IPS-20b (cell line): Measurements from ENCODE around the gene CHID1.

Experiments
- H3K27ac ChIP-seq: one replicate; pipeline ENCODE4 v1.5.1; 2013; ENCODE audit warnings: low read length
- H3K27me3 ChIP-seq: 2 replicates; pipeline ENCODE4 v1.6.1; 2013; ENCODE audit warnings: mild to moderate bottlenecking, low read length, inconsistent platforms; ENCODE audit not compliant: insufficient read depth
- H3K36me3 ChIP-seq: 2 replicates; pipeline ENCODE4 v1.6.1; 2013; ENCODE audit warnings: low read depth, mild to moderate bottlenecking, inconsistent platforms, low read length, moderate library complexity; ENCODE audit not compliant: insufficient read depth
- H3K4me1 ChIP-seq: 2 replicates; pipeline ENCODE4 v1.6.1; 2013; ENCODE audit warnings: mild to moderate bottlenecking, control low read depth, inconsistent platforms, low read length, moderate library complexity; ENCODE audit not compliant: insufficient read depth
- H3K4me3 ChIP-seq: 2 replicates; pipeline ENCODE4 v1.5.1; 2013; ENCODE audit warnings: mild to moderate bottlenecking, low read length, inconsistent platforms
- H3K9ac ChIP-seq: 2 replicates; pipeline ENCODE4 v1.6.1; 2013; ENCODE audit warnings: low read depth, mild to moderate bottlenecking, inconsistent platforms, low read length, moderate library complexity
- H3K9me3 ChIP-seq: 2 replicates; pipeline ENCODE4 v1.6.1; 2013; ENCODE audit warnings: mild to moderate bottlenecking, low read depth, low read length, inconsistent platforms; ENCODE audit not compliant: insufficient read depth

Gene CHID1

DNA sequence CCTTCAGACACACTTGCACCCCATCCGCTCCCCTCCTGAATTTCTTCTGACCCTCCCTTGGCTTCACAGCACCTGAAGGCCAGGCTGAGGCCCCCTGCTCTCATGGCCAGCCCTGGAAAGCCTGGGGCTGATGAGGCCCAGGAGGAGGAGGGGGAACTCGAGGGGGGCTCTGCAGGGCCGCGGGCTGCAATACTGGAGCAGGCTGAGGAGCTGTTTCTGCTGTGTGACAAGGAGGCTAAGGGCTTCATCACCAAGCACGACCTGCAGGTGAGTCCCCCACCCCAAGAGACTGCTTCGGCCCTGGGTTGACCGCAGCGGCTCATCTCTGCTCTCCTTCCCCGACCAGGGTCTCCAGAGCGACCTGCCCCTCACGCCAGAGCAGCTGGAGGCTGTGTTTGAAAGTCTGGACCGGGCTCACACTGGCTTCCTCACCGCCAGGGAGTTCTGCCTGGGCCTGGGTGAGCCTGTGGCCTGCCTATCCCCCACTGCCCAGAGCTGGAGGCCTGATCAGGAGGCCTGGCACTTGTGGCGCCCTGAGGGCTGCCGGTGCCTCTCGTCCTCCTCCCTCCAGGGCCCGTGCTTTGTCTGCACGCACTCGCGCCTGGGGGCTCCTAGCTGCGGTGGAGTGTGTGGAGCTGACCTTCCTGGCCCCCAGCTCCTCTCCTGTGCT, 82.0 kb downstream of the CHID1 start:
- H3K4me3 ChIP-seq = peak overlapping the region; percentile 56; the same call in 1 of the 2 replicates
- H3K9me3 ChIP-seq = no peaks in the 10 kb centered on the region
- peaks cover 76% of the 10 kb centered on the region for H3K27me3 ChIP-seq
- H3K4me1 ChIP-seq = peaks cover 22% of the 10 kb centered on the region
- peaks cover 4% of the 10 kb centered on the region; the same call in 1 of the 2 replicates for H3K36me3 ChIP-seq
- no peak overlapping the region for H3K27ac ChIP-seq
- peak overlapping the region; percentile 45; the same call in 1 of the 2 replicates for H3K9ac ChIP-seq

DNA sequence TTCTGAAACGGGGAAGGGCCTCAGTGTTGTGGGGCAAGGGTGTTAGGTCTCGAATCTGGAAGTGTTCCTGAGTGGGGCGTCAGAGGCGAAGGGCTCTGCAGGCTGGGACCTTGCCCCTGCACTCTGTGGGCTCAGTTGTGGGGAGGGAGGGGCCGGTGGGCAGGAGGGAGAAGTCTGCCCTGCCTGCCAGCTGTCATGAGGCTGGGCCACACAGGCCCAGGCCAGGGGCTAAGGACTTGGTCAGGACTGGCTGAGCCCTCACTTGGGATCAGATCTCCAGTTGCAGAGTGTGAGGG, 82.8 kb downstream of the CHID1 start, which contains the start of gene CRACR2B:
Gene CRACR2B (plus strand): TSS at position 23 of the 296 bp plus-strand sequence. CDS start 689 bp downstream, outside the sequence.
- Histone ChIP-seq H3K4me3 (peak within 1 kb of the TSS; percentile 64), H3K27me3 (peaks cover 72% of the 10 kb centered on the region), H3K4me1 (peaks cover 22% of the 10 kb centered on the region), H3K9ac (peak within 1 kb of the TSS; percentile 50; the same call in 1 of the 2 replicates), H3K36me3 (peaks cover 4% of the 10 kb centered on the region; the same call in 1 of the 2 replicates), H3K27ac (no peak within 1 kb of the TSS), H3K9me3 (no peaks in the 10 kb centered on the region)

DNA sequence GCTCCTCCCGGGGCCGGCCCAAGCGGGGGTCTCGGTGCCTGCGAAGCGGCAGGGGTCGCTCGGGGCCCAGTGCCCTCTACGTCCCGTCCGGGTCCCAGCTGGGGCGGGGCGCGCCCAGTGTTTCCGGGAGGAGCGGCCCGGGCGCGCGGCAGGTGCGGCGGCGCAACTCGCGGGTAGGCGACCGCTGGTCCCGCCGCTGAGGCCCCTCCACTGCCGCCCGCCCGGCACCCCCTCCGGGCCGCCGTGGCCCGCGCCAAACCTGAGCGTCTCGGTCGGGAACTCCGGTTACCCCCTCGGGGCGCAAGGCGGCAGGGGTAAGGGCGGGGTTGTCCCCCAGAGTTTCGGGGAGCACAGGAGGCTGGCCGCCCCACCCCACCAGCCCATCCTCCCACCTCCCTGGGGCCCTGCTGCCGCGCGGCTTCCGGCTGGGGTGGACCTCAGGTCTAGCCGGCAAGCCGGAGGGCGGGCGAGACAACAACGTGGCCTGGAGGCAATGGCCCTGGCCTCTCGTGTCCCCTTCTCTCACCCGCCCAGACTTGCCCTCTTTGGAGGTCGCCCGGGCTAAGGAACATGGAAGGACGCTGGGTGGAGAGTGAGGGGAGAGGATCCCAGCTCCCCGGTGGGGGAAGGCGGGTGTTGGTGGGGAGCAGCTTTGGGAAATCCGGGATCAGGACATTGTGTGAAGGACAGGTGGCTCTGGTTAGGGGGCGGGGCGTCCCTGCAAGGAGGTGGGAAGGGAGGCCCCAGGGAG, 83.3 kb downstream of the CHID1 start:
- Histone ChIP-seq H3K36me3 (peaks cover 6% of the 10 kb centered on the region), H3K27ac (no peak overlapping the region), H3K27me3 (peaks cover 70% of the 10 kb centered on the region), H3K4me1 (peaks cover 22% of the 10 kb centered on the region), H3K4me3 (peak overlapping the region; percentile 64), H3K9me3 (no peaks in the 10 kb centered on the region), H3K9ac (peak overlapping the region; percentile 50; the same call in 1 of the 2 replicates)

DNA sequence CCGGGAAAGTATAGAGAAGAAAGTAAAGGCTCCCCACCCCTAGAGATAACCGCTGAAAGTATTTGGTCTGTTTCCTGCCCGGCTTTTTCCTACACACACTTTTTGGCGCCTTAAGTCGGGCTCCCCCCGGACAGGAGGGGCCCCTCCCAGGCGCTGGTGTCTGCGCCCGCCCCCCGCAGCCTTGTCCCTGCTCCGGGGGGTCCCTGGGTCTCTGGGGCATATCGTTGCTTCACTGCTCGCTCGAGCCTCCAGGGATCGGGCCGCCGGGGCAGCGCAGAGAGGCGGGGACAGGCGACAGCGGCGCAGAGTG, 83.8 kb downstream of the CHID1 start:
- Histone ChIP-seq H3K27me3 (peaks cover 65% of the 10 kb centered on the region), H3K4me3 (peak overlapping the region; percentile 64; the same call in 1 of the 2 replicates), H3K9me3 (no peaks in the 10 kb centered on the region), H3K36me3 (peaks cover 8% of the 10 kb centered on the region), H3K4me1 (peaks cover 17% of the 10 kb centered on the region), H3K27ac (no peak overlapping the region), H3K9ac (no peak overlapping the region)

DNA sequence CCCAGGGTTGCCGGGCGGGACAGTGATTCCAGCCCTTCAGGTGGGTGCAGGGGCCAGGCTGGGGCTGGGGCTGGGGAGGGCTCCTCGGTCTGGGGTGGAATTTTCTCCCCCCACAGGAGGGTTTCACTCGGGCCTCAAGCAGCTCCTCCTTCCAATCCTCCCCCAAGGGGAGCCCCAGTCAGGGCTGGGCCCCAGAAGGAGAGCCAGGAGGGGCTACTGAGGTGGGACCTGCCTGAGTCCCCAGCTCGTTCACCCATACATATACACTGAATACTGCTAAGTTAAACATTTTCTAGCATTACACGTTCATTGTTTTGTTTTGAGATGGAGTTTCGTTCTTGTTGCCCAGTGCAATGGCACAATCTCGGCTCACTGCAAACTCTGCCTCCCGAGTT, 84.4 kb downstream of the CHID1 start:
- Histone ChIP-seq H3K4me3 (no peak overlapping the region), H3K27me3 (peaks cover 59% of the 10 kb centered on the region), H3K36me3 (peaks cover 8% of the 10 kb centered on the region), H3K4me1 (peaks cover 15% of the 10 kb centered on the region), H3K9ac (no peak overlapping the region), H3K27ac (no peak overlapping the region), H3K9me3 (no peaks in the 10 kb centered on the region)

DNA sequence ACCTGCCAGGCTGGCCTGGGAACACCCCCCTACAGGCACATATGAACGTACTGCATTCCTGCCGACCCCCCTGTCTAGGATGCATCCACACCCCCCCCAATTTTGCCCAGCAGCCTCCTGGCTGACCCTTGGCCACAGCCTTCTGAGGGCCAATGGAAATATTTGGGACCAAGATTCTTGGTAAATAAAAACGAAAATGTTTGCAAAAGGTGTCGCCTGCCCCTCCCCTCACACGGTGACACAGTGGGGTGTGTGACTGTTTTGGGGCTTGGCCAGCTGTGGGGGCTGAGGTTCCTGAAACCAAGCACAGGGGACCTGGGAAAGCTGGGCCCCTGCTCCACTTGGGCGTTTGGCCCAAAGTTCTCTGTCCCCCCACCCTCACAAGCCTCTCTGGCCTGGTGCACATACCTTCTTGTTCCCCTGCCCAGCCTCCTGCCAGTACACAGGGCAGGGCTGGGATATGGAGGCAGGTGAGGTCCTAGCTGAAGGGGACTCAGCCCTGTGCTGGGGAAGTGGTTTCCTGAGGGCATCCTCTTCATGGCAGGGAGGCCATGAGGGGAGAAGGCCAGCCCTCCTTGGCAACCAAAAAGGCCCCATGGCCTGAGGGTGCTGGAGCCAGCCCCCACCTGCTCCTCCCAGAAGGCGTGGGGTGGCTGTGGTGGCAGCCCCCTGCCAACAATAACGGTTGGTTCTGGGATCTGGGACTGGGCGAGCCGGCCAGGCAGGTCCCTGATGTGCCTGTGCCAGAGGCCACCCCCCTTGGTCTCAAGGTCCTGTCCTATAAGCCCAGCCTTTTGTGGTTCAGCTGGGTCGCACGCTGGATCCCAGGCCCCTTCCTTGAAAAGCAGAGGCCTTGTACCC, 85.0 kb downstream of the CHID1 start:
- H3K9me3 ChIP-seq = no peaks in the 10 kb centered on the region
- H3K4me1 ChIP-seq = peaks cover 15% of the 10 kb centered on the region; the same call in 1 of the 2 replicates
- H3K36me3 ChIP-seq = peaks cover 8% of the 10 kb centered on the region
- H3K9ac ChIP-seq = no peak overlapping the region
- H3K27me3 ChIP-seq = peaks cover 53% of the 10 kb centered on the region
- H3K4me3 ChIP-seq = no peak overlapping the region
- H3K27ac ChIP-seq = no peak overlapping the region

DNA sequence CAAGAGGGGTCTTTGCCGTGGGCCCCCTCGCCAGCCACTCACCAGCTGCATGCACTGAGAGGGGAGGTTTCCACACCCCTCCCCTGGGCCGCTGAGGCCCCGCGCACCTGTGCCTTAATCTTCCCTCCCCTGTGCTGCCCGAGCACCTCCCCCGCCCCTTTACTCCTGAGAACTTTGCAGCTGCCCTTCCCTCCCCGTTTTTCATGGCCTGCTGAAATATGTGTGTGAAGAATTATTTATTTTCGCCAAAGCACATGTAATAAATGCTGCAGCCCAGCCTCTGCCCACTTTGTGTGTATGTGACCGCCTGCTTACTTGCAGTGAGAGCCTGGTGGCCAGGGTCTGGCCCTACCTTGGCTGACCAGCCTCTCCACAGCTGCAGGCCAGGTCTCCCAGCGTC, 85.7 kb downstream of the CHID1 start:
- peaks cover 8% of the 10 kb centered on the region for H3K36me3 ChIP-seq
- H3K27ac ChIP-seq = no peak overlapping the region
- no peak overlapping the region for H3K4me3 ChIP-seq
- H3K9me3 ChIP-seq = no peaks in the 10 kb centered on the region
- peaks cover 15% of the 10 kb centered on the region; the same call in 1 of the 2 replicates for H3K4me1 ChIP-seq
- peaks cover 46% of the 10 kb centered on the region for H3K27me3 ChIP-seq
- no peak overlapping the region for H3K9ac ChIP-seq

DNA sequence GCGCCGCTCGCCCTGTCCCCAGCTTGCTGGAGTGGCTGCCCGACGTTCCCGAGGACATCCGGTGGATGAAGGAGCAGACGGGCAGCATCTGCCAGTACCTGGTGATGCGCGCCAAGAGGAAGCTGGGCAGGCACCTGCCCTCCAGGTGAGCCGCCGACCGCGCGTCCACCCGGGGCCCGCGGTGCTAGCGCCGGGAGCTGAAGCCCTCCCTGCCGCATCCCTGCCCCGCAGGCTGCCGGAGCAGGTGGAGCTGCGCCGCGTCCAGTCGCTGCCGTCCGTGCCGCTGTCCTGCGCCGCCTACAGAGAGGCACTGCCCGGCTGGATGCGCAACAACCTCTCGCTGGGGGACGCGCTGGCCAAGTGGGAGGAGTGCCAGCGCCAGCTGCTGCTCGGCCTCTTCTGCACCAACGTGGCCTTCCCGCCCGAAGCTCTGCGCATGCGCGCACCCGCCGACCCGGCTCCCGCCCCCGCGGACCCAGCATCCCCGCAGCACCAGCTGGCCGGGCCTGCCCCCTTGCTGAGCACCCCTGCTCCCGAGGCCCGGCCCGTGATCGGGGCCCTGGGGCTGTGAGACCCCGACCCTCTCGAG, 86.2 kb downstream of the CHID1 start:
- peaks cover 41% of the 10 kb centered on the region for H3K27me3 ChIP-seq
- no peaks in the 10 kb centered on the region for H3K9me3 ChIP-seq
- H3K4me3 ChIP-seq = no peak overlapping the region
- no peak overlapping the region for H3K27ac ChIP-seq
- no peak overlapping the region for H3K9ac ChIP-seq
- peaks cover 8% of the 10 kb centered on the region for H3K36me3 ChIP-seq
- H3K4me1 ChIP-seq = peaks cover 15% of the 10 kb centered on the region; the same call in 1 of the 2 replicates

DNA sequence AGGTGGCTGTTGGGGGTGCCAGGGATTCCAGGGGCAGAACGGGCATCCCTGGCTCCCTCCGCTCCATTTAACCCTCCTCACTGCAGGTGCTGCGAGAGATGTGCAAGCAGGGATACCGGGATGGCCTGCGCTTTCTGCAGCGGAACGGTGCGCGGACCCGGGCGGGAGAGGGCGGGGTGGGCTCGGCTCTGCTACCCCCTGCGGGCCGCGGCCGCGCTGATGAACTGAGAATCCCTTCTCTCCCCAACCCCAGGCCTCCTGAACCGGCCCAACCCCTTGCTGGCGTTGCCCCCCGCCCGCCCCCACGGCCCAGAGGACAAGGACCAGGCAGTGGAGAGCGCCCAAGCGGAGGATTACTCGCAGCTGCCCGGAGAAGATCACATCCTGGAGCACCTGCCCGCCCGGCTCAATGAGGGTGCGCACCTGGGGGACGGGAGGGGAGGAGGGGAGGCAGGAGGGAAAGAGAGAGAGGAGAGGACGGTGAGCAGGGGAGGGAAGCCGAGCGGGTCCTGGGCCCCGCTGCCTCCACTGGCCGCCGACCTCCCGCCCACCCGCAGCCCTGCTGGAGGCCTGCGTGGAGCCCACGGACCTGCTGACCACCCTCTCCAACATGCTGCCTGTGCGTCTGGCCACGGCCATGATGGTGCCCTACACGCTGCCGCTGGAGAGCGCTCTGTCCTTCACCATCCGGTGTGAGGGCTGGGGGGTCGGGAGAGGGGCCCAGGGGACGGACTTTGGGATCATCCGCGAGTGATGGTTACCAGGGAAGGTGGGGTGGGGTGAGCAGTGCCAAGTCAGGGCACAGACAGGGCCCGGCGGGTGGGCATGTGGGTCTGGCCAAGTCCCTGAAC, 86.9 kb downstream of the CHID1 start:
- no peak overlapping the region for H3K4me3 ChIP-seq
- no peak overlapping the region for H3K9ac ChIP-seq
- H3K4me1 ChIP-seq = peaks cover 8% of the 10 kb centered on the region; the same call in 1 of the 2 replicates

DNA sequence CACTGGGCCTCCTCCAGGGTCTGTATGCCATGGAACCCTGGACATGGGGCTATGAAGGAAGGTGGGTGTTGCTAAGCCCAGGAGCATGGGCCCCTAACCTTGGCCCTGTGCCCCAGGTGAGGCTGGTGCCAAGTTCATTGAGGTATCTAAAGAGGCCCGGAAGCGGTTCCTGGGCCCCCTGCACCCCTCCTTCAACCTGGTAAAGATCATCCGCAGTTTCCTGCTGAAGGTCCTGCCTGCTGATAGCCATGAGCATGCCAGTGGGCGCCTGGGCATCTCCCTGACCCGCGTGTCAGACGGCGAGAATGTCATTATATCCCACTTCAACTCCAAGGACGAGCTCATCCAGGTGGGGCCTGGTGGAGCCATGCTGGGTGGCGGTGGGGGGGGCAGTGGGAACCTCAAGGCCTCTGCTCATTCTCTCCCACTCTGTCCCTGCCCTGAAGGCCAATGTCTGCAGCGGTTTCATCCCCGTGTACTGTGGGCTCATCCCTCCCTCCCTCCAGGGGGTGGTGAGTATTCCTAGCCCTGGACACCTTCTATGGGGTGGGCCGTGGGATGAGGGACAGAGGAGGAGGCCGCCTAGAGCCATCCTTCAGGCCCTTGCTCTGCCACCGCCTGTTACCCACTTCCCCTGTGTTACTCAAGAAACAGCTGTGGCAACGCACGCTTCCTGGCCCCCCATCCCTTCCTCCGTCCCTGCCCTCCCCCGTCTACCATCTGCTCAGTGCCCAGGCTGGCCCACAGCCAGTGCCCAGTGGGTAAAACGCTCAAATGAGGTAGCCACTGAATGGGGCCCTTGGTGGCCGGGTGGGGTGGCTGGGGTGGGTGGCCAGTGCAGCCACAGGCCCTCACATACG, 88.9 kb downstream of the CHID1 start:
- H3K27ac ChIP-seq = no peak overlapping the region
- no peak overlapping the region for H3K4me3 ChIP-seq
- peaks cover 8% of the 10 kb centered on the region for H3K36me3 ChIP-seq
- H3K4me1 ChIP-seq = no peaks in the 10 kb centered on the region; the same call in 1 of the 2 replicates
- H3K9me3 ChIP-seq = no peaks in the 10 kb centered on the region
- no peak overlapping the region for H3K9ac ChIP-seq
- H3K27me3 ChIP-seq = peaks cover 15% of the 10 kb centered on the region

More for the DNA sequence above, 86.9 kb downstream of the CHID1 start:
- Histone ChIP-seq H3K9me3 (no peaks in the 10 kb centered on the region), H3K27ac (no peak overlapping the region), H3K36me3 (peaks cover 8% of the 10 kb centered on the region), H3K27me3 (peaks cover 33% of the 10 kb centered on the region)
